Esophagus squamous epithelium (tissue), 4 donors: Measurements from ENCODE around the gene PLEKHG4B.
"Not testable (repeated sequence)": the region's sequence is repeated elsewhere in the genome, so short reads cannot be mapped to it uniquely, and the experiment has no call there.

Experiments used
- CTCF ChIP-seq, 6 experiments: fragments of 450-650 bp in 4 of 6; fragments of 200-600 bp in 2 of 6; sonication (generic) in 2 of 6; IDR thresholded peaks; one replicate each; pipeline ENCODE4 v1.5.1; 2016 to 2019; ENCODE audit warnings: antibody characterized with exemption in 6 of 6, mild to moderate bottlenecking in 4 of 6, moderate library complexity in 4 of 6
- POLR2A ChIP-seq, 4 donors: fragments of 450-650 bp; IDR thresholded peaks; one replicate each; pipeline ENCODE4 v1.6.1; 2017; ENCODE audit warnings: antibody characterized with exemption in 4 of 4, mild to moderate bottlenecking in 4 of 4, moderate library complexity in 3 of 4

DNA sequence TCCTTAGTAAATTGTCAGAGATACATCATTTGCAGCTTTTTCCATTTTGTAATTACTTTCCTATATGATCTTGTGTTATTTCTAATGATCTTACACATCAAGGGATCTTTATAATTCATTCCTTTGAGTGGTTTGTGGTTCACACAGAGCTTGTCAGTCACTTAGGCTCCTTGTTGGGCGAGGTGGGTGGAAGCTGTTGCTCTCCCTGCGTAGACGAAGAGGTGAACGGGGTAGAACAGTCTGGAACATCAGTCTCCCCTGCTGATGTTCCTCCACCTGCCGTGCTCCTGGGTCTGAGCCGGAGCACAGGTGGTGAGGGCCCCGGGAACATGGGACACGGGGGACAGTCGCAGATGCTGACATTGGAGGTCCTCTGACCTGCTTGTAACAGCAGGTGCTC, 143.6 kb downstream of the PLEKHG4B start:
- TF ChIP-seq CTCF, POLR2A (IDR thresholded peaks at IDR 0.05): not testable (repeated sequence)
